Renal cortex interstitium (tissue), 11 donors: ENCODE measurements around the gene CAMK2A. TPM values are rescaled to one million over a fixed set of nuclear protein-coding genes. Genes with fewer than 3 reads are reported as not detected.
A peak's percentile ranks its signal among the peaks of the same experiment; 100 is the strongest.
"Not testable (repeated sequence)": the region's sequence is repeated elsewhere in the genome, so short reads cannot be mapped to it uniquely, and the experiment has no call there.

Source experiments
- DNase-seq, 11 donors: peaks; one replicate each; pipeline ENCODE4 v3.0.0-alpha.2; 2013; ENCODE audit warnings: low read depth in 9 of 11, low spot score in 4 of 11; ENCODE audit errors: extremely low read depth in 1 of 11
- polyA plus RNA-seq, 3 donors: library from polyadenylated mRNA; unstranded; fragments of 120-200 nt; gene quantifications; one replicate each; pipeline ENCODE4 v1.2.1, GENCODE V29; 2013; ENCODE audit not compliant: insufficient read length in 3 of 3

CAMK2A gene
- polyA plus RNA-seq, 3 donors: 3.8 to 4.9 (median 4.1) TPM

DNA sequence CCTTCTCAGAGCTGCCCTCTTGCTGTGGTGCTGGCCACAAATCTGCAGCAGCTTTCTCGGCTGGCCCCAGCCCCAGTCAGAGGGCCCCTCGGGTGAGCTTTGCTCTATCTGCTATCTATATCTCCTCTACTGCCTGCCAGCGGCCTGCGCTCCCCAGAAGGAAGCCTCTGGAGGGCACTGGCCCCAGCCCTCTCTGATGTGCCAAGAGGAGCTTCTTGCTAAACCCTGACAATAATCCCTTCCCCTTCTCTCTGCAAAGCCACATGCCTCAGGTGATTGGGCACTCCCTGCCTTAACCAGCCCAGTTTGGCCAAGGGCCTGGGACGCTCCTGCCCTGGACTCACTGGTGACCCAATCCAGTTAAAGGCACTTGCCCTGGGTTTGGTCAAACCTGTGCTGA lies 42.7 kb downstream of the CAMK2A start:
- no peak for DNase-seq

DNA sequence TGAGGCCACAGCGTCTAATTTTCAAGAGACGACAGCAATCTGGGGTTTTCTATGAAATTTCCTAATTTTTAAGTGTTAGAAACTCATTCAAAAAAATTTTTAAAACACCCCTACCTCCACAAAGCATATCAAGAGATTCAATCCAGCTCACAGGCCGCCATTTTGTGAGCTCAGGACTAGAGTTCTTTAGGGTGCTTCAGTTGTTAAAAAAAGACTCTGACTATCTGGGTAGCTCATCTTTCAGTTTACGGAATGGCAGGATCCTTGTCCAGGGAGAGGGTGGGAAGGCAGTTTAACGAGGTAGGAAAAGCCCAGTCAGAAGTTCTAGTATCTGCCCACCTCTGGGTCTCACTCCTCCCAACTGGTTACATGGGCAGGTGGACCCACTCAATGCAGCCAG lies 43.1 kb downstream of the CAMK2A start:
- DNase-seq: no peak

DNA sequence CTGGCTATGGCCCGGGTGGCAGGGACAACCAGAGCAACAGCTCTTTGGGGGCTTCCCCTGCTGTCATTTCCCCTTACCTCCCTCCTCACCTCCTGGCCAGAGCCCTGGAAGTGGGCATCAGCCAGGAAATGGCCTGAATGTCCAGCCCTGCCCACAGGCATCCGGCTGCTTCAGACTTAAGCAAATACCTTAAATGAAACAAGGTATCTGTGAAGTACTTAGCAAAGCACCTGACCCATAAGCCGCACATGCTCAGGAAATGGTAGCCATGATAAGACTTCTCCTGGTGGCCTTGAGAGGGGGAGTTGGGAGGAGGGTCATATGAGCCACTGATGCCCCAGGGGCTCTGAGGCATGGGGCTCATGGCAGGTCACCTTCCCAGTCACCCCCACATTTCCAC lies 43.8 kb downstream of the CAMK2A start:
- DNase-seq: no peak

DNA sequence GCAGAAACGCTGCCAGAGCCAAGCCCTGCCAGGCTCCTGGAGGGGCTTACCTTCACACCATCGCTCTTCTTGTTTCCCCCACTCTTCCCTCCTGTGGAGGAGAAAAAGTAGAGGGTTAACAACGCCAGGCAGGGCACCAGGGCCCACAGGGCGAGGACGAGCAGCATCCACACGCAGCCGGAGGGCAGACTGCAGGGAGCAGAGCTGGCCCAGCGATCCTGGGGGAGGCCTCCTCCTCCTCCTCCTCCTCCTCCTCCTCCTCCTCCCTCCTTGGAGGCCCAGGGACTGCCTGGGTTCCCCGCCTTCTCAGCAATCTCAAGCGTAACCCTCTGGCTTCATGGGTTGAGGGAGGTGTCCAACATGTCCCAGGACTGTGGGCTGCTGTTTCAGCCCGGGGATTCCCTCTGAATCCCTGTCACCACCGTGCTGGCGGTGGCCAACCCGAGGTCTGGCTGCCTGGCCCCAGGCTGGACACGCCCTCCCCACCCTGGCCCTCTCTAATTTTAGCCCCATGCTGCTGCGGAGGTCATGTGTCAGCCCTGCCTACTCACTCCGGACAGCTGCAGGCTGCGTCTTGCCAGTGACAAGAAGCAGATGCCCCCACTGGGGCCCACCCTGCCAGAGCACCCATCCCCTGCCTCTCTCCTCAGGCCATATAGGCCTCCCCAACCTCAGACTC lies 44.3 kb downstream of the CAMK2A start:
- no peak for DNase-seq

DNA sequence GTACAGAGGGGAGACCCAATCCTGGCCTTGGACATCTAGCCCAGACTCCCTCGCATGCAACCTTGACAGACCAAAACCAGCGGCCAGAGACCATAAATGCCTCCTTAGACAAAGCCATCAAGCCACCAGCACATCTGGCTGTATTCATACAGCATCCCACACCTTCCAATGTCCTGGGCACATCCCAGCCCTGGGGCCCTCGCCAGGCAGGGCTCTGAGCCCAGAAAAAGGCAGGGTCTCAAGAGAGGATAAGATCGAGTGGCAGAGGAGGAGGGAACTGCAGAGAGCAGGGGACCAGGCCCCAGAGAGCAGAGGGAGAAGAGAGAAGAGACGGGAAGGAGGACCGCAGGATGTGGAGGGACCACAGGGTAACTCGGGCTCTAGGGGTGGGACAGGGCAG lies 45.4 kb downstream of the CAMK2A start:
- DNase-seq: no peak

DNA sequence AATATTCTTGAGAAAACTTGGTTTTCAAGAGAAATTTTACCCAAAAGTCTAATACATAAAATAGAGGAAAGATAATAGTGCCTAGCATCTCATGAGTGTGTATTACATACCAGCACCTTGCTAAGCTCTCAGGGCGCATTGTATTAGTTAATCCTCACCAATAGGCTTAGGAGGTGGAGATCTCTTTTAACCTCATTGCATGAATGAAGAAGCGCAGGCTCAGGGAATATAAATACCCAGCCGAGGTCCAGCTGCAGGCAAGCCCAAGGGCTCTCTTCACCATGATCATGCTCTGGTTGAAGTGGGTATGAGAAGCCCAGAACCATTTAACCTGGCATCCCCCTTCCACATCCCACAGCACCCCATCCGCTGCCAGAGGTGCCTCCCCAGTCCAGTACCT lies 46.0 kb downstream of the CAMK2A start:
- DNase-seq: no peak

DNA sequence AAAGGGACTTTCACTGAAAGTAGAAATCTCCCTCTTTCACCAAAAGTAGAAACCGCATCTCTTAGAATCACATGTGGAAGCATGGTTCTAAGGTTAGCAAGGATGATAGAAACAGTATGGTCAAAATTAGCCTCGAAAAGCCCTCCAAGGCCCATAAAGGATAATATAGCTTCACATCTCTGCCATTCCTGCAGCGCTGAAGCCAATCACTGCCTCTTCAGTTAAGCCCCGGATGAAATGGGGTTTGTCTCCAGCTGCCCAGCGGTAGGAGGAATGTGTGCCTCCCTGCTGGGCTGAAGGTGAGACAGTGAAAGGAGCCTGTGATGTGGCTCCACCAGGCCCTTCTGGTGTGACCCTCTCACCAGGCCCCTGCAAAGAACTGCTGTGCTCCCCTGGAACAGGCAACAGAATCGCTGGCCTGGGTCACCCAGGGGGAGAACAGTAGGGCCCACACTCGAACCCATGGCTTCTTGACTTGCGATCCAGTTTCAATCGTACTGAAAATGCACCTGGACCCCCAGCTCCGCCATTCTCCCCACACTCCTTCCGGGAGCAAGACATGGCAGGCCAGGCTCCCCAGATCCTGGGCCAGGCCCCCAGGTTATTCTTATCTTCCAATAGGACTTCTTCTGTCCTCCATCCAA lies 47.2 kb downstream of the CAMK2A start:
- DNase-seq: no peak

DNA sequence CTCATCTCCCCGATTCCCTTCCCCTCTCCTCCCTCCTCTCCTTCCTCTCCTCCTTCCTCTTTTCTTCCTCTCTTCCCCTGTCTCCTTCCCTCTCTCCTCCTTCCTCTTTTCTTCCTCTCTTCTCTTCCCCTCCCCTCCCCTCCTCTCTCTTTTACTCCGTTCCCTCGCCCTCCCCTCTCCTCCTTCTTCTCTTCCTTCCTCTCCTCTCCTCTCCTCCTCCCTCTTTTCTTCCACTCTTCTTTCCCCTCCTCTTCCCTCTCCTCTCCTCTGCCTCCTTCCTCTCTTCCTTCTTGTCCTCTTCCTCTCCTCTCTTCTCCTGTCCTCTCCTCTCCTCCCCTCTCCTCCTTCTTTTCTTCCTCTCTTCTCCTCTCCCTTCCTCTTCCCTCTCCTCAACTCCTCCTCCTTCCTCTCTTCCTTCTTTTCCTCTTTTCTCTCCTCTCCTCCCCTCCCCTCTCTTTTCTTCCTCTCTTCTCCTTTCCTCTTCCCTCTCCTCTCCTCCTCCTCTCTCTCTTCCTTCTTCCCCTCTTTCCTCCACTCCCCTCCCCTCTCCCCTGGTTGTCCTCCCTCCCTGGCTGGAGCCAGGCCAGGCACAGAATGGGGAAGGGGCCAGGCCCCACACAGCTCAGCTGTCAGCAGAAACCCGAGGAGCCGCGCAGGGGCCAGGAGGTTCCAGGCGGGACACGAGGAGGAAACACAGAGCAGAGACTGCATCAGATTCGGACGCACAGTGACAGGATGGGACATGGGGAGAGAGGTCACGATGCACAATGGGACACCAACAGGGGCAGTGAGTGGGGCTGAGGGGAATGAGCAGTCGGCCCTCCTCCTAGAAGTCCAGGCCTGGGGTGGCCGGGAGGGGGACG lies 48.0 kb downstream of the CAMK2A start:
- no peak for DNase-seq

DNA sequence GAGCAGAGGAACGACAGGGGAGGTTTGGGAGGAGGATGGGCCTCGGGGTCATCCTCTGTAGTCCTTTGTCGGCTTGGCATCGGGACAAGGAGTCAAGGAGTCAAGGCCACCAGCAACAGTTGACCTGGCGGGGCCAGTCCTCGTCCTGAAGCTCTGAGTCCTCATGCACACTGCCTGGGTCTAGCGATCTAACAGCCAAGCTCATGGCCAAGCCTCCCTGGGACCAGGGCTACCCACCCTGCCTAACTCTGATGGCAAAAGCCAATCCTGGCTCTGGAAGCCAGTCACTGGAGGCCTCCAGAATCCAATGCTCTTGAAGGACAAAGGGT lies 49.8 kb downstream of the CAMK2A start:
- no peak for DNase-seq

DNA sequence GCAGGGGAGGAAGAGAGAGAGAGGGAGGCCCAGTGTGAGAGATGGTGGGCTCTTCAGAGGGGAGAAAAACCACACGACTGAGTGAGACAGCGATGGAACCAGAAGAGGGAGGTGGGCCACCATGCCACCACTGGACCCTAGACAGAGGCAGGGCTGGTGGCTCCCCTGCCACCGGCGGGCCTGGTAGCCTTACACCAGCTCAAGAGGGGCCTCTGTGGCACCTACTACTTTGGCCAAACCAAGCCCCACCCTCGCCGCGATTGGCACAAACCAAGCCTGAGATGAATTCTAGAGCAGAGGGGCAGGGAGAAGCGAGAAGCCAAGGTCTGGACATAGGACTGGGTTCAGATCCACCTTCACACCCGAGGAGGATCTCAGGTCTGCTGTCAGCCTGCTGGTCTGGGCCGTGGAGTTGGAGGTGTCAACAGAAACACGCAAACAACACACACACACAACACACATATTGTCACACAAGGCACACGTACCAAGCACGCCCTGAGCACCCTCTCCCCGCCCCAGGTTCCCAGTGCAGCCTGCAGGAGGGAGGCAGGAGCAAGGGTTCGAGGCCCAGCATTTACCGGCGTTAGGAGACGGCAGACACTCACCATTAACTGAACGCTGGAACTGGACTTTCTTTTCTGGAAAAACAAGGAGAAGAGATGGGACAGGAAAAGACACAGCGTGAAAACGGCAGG lies 50.3 kb downstream of the CAMK2A start:
- no peak for DNase-seq

DNA sequence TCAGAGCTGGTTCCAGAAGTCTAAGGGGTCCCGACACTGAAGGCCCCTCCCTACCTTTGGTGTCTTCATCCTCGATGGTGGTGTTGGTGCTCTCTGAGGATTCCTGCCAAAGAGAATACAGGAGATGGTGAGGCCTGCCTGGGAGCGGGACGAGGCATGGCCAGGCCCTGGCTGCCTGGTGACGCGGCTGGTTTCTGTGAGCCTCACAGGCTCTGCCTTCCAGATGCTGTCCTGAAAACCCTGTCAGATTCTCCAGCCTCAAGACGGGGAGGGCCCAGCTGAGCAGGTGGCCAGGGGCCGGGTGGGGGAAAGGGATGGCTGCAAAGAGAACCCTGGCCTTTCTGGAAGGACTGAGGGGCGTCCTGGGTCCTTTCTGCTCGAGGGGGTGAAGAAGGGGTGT lies 50.9 kb downstream of the CAMK2A start:
- DNase-seq: no peak

DNA sequence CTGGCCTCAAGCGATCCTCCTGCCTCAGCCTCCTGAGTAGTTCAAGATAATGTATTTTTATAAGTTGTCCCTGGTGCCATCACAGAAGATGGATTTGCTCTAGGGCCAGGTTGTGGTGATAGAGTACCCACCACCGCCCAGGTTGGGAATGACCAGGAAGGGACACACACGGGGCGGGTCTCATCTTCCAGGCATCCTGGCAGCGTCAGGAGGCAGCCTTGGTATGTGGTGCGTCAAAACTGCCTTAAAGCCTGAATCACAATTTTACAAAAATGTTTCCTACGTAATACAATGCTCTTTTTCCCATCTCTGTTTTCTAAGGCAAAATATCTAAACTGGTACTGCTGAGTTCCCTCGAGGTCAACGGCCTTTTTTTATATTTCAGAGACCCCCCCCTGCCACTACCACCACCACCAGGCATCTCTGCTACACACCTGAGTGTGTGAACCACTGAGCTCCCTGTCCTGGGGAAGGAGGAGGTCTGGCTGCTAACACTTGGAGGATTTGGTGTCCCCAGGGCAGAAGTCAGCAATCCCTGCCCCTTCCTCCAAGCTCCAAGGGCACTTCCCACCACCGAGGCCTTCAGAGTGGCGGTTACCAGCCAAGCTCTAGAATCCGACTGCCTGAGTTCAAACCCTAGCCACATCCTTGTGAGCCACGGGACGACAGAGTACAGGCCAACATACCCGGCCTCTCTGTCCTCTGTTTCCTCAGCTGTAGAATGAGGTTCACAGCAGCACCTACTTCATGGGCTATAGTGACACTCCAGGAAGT lies 52.4 kb downstream of the CAMK2A start:
- no peak for DNase-seq

DNA sequence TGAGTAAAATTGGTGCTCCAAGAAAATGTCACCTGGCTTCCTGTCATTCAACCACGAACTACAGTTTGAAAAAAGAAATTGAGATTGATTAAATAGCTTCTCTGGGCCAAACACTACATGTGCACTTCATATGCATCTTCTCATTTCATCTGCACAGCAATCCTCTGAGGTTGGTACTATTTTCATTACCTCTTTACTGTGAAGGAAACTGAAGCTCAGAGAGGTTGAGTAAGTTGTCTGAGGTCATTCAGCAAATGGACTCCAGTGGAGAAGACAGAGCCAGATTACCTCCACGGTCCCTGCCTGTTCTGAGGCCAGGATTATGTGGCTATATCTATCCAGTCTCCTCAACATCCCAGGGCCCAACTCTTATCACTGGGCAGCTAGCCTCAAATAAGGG lies 53.3 kb downstream of the CAMK2A start:
- no peak for DNase-seq

DNA sequence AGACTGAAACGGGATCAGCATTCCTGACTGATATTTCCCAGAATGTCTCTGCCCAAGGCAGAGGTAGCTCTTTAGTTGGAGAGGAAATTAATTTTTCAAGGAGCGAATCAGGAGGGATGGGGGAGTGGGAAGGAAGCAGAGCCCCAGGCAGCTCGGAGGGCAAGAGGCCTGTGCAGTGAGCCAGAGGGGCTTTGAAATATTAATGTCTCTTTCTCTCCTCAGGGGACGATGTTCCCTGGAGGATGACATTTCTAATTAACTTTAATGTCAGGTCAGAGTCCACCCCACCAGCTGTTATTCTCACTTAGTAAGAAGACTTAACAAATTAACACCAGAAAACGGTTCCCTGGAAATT lies 54.1 kb downstream of the CAMK2A start:
- DNase-seq: peak in 4 of 11 donors; percentile 38 to 56 (median 42)

DNA sequence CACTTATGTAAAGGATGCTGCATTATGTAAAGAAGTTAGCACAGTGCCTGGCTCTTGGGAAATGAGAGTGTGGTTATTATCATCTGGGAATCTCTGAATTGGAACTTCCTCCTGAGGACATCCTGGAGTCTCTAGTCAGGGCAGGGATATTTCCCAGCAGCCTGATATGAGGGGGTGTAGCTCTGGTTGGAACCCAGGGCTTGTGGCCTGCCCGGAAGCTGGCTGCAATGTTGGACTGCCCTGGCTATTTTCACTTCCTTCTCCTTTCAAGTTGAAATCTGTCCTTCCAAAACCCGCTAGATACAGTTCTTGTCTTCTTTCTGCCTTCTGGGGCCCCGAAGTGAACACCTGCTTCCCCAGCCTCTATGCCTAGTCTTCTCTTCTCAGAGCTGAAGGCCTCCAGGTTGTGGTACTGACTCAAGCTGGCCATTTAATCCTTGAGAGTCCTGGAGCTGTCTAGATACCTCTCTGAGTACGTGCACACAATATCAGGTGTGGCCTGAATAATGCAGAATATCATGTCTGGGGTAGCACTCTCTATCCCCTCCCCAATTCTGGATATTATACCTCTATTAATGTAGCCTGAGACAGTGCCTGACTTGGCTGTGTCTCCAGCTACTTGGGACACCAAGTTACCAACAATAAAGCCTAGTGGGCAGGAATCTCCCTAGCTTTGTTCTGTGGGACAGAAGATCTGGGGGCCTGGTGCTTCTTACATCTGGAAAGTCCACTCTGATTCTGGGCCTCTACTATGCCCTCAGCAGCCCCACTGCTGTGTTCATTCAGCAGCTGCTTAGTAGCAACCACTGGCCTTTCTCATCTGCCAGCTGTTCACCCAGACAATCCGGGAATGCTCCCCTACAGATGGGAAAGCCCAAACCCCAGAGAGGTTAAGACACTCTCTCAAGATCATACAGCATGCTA lies 54.7 kb downstream of the CAMK2A start:
- no peak for DNase-seq

DNA sequence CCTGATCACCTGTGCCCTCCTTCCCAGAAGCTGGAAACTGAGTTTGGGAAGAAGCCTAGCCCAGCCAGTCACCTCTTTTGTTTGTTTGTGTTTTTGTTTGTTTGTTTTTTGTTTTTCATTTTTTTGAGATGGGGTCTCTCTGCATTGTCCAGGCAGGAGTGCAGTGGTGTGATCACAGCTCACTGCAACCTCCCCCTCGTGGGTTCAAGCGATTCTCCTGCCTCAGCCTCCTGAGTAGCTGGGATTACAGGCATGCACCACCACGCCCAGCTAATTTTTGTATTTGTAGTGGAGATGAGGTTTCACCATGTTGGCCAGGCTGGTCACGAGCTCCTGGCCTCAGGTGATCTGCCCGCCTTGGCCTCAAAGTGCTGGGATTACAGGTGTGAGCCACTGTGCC lies 55.9 kb downstream of the CAMK2A start:
- DNase-seq: not testable (repeated sequence)

DNA sequence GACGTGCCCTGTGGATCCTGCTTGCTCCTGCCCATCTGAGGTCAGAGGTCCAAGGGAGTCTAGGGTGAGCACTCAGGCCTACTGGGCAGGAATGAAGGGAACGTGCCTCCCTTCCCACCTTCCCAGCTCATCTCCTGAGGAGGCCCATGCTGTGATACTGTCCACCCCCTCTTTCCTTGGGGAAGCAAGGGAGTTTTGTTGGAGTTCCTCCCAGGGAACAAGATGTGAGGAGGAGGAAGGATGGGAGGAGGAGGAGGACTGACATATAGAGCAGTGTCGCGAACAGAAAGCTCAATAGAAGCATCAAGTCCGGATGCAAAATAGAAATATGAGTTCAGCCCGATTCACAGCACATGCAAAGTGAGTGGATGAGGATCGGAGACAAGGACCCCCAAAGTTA lies 58.7 kb downstream of the CAMK2A start:
- peak in 1 of 11 donors; percentile 40 for DNase-seq

DNA sequence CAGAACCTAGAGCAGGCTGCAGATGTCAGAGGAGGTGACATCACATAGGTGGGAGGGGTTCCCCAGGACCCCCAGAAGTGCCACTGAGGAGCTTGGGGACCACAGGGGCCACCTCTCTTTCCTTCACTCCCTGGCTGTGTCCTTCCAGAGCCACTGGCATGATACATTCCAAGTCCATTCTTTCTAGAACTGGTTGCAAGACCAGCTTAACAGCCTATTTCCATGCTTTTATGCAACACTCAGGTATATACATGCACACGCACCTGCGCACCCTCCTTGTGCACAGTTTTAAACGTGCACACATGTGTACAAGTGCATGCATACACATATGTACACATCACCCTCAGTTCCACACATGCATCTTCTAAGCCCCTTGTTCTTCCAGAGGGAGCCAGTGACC lies 60.0 kb downstream of the CAMK2A start:
- DNase-seq: no peak
